Mucosa of descending colon (tissue), 3 donors: Measurements from ENCODE around the gene DGLUCY. TPM values are rescaled to one million over a fixed set of nuclear protein-coding genes. Genes with fewer than 3 reads are reported as not detected.
"Not testable (repeated sequence)": the region's sequence is repeated elsewhere in the genome, so short reads cannot be mapped to it uniquely, and the experiment has no call there.

Experiments
- ATAC-seq: fragments of 200-7000 bp; cut with Tn5 transposase; one replicate; pipeline ENCODE4 v1.9.1; 2020; ENCODE audit warnings: mild to moderate bottlenecking, moderate library complexity
- DNase-seq, 3 donors: peaks; one replicate each; pipeline ENCODE4 v3.0.0-alpha.2; 2020
- H3K36me3 ChIP-seq: fragments of 200-600 bp; one replicate; pipeline ENCODE4 v1.8.0; 2021; ENCODE audit warnings: low read depth, mild to moderate bottlenecking
- H3K4me1 ChIP-seq: fragments of 200-600 bp; one replicate; pipeline ENCODE4 v1.8.0; 2021; ENCODE audit warnings: low read depth, mild to moderate bottlenecking
- H3K4me3 ChIP-seq: fragments of 200-600 bp; one replicate; pipeline ENCODE4 v1.8.0; 2021; ENCODE audit warnings: mild to moderate bottlenecking
- H3K9me3 ChIP-seq: fragments of 200-600 bp; one replicate; pipeline ENCODE4 v1.8.0; 2021; ENCODE audit warnings: mild to moderate bottlenecking
- intact Hi-C, 2 donors: fragments of 100-400 bp; cut with DNase I in 1 of 2; cut with micrococcal nuclease in 1 of 2; formaldehyde crosslinking; loops; one replicate each; pipeline versions ENCODE4 v1.11.0 to v1.11.1; 2022; cut with DNase I, micrococcal nuclease
- total RNA-seq, 3 donors: library from RNA; stranded (reverse); fragmentation: NEBNext Ultra II Directional in 2 of 3; extraction: Animal tissue kit (Norgen Biotek cat#: 25700) in 2 of 3; gene quantifications; one replicate each; pipeline versions ENCODE4 v1.2.1 to v1.2.4, GENCODE V29; 2021 to 2023
- TF ChIP-seq, protein P1 (sequence below): fragments of 200-600 bp; IDR thresholded peaks from one replicate; pipeline ENCODE4 v1.8.0; 2022; ENCODE audit warnings: antibody characterized with exemption, mild to moderate bottlenecking
- donor health status: DM: no; HTN: no; CAD: no; lungs with moderate emphysema.
- donor health status: DM: no; HTN: no; CAD: no.
- donor health status: DM: no; HTN: yes; CAD: no.

DGLUCY gene
- total RNA-seq, 3 donors from 2014 or later: 94.0 to 149 (median 114) TPM

GRCh38 chr14:91149462-91149861 lies 35.6 kb downstream of the DGLUCY start:
- Histone ChIP-seq H3K9me3 (no peaks in the 10 kb centered on the region), H3K36me3 (no peaks in the 10 kb centered on the region), H3K4me3 (no peak overlapping the region), H3K4me1 (peaks cover 32% of the 10 kb centered on the region)
- TF ChIP-seq, protein P1, sequence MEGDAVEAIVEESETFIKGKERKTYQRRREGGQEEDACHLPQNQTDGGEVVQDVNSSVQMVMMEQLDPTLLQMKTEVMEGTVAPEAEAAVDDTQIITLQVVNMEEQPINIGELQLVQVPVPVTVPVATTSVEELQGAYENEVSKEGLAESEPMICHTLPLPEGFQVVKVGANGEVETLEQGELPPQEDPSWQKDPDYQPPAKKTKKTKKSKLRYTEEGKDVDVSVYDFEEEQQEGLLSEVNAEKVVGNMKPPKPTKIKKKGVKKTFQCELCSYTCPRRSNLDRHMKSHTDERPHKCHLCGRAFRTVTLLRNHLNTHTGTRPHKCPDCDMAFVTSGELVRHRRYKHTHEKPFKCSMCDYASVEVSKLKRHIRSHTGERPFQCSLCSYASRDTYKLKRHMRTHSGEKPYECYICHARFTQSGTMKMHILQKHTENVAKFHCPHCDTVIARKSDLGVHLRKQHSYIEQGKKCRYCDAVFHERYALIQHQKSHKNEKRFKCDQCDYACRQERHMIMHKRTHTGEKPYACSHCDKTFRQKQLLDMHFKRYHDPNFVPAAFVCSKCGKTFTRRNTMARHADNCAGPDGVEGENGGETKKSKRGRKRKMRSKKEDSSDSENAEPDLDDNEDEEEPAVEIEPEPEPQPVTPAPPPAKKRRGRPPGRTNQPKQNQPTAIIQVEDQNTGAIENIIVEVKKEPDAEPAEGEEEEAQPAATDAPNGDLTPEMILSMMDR: no peak
- DNase-seq (peak in 1 of 3 donors; percentile 60), ATAC-seq (peak; percentile 82)
- intact Hi-C loops: no loop called here

GRCh38 chr14:91152499-91152898 lies 38.6 kb downstream of the DGLUCY start:
- TF ChIP-seq, protein P1: no peak
- Histone ChIP-seq H3K4me1 (peaks cover 55% of the 10 kb centered on the region), H3K4me3 (no peak overlapping the region), H3K9me3 (no peaks in the 10 kb centered on the region), H3K36me3 (no peaks in the 10 kb centered on the region)
- ATAC-seq: no peak
- no peak for DNase-seq
- intact Hi-C loops: no loop called here

DNA sequence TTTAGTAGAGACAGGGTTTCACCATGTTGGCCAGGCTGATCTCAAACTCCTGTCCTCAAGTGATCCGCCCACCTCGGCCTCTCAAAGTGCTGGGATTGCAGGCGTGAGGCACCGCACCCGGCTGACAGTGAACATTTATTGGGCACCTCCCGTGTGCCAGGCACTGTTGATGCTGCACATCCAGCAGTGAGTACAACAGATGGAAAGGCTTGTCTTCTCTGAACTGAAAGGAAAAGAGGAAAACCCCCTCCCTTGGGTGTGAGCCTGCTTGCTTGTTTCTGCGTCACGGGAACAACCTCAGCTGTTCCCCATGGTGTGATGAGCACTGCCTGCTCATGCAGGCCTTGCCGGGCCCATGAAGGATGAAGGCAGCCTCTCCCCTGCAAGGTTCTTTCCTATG lies 39.5 kb downstream of the DGLUCY start:
- peak; percentile 64 to 79 (median 72) for DNase-seq
- H3K4me3 ChIP-seq: no peak overlapping the region
- intact Hi-C loops: no loop called here
- TF ChIP-seq, protein P1: no peak
- no peaks in the 10 kb centered on the region for H3K36me3 ChIP-seq
- H3K9me3 ChIP-seq: no peaks in the 10 kb centered on the region
- ATAC-seq: peak; percentile 68
- H3K4me1 ChIP-seq: peaks cover 64% of the 10 kb centered on the region

DNA sequence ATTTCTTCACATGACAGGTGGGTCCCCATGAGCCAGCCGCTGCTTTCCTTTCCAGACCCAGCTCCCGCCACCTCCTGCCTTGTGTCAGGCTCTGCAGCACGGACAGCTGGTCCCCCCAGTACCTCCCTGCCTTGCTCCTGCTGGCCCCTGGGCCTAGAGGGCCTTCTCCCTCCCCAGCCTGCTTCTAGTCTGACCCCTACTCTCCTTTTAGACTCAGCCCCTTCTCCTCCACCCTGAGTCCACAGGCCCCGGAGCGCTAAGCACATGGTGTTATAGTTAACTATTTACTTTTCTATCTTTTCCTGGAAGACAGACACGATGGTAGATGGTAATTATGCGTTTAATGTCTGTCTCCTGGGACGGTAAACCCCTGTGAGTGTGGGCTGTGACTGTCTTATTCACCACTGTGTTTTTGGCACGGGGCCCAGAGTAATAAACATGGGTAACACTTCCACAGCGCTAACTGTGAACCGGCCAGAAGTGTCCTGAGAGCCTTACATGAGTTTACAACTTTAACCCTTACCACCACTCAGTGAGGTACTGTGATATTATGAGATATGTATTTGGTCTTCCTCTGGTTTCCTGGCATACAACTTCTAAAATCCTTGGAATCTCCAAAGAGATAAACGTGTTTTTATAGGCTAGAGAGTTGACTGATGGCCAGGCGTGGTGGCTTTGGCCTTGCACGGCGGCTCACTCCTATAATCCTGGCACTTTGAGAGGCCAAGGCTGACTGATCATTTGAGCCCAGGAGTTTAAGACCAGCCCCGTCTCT lies 41.2 kb downstream of the DGLUCY start:
- intact Hi-C loops: no loop called here

GRCh38 chr14:91155626-91156089 lies 41.8 kb downstream of the DGLUCY start:
- intact Hi-C loops: no loop called here
- Histone ChIP-seq H3K4me1 (peaks cover 53% of the 10 kb centered on the region), H3K36me3 (no peaks in the 10 kb centered on the region), H3K4me3 (no peak overlapping the region), H3K9me3 (no peaks in the 10 kb centered on the region)
- TF ChIP-seq, protein P1: no peak
- ATAC-seq (no peak), DNase-seq (peak in 1 of 3 donors; percentile 47)

More for the DNA sequence above, 41.2 kb downstream of the DGLUCY start:
- H3K4me3 ChIP-seq: no peak overlapping the region
- ATAC-seq: peak; percentile 88
- peak; percentile 64 to 97 (median 76) for DNase-seq
- no peaks in the 10 kb centered on the region for H3K36me3 ChIP-seq
- H3K9me3 ChIP-seq: no peaks in the 10 kb centered on the region
- TF ChIP-seq, protein P1: no peak
- peaks cover 53% of the 10 kb centered on the region for H3K4me1 ChIP-seq

DNA sequence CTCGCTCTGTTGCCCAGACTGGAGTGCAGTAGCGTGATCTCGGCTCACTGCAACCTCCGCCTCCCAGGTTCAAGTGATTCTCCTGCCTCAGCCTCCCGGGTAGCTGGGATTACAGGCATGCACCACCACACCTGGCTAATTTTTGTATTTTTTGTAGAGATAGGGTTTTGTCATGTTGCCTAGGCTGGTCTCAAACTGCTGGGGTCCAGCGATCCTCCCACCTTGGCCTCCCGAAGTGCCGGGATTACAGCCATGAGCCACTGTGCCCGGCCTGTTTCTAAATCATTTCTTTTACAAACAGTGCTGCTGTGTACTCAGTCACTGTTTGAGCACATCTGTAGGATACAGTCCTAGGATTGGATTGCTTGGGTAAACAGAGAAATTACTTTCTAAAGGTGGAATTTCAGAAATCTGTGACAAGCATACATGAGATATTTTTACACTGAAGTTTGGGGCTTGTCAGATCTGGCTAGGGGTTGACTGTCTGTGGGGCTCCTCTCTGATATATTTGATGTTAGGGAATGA lies 42.3 kb downstream of the DGLUCY start:
- peak; percentile 22 for ATAC-seq
- intact Hi-C loops: not testable (repeated sequence)

DNA sequence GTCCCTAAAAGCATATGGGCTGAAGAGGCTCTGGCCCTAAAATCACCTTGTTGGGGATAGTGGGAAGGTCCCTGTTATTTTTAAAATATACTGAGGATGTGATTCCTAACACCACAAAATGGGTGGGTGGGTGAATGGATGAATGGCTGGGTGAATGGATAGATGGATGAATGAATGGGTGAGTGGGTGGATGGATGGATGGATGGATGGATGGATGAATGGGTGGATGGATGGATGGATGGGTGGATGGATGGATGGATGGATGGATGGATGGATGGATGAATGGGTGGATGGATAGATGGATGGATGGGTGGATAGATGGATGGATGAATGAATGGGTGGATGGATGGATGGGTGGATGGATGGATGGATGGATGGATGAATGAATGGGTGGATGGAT lies 43.0 kb downstream of the DGLUCY start:
- intact Hi-C loops: not testable (repeated sequence)

More for the DNA sequence above, 42.3 kb downstream of the DGLUCY start:
- H3K4me3 ChIP-seq, DNase-seq, H3K36me3 ChIP-seq, H3K9me3 ChIP-seq: not testable (repeated sequence)
- H3K4me1 ChIP-seq: peaks cover 53% of the 10 kb centered on the region

More for the DNA sequence above, 43.0 kb downstream of the DGLUCY start:
- H3K9me3 ChIP-seq, H3K36me3 ChIP-seq, H3K4me3 ChIP-seq, DNase-seq, ATAC-seq: not testable (repeated sequence)
- peaks cover 53% of the 10 kb centered on the region for H3K4me1 ChIP-seq
